HG03103 (cell line): Measurements from ENCODE around the gene KCNMB2.

ENCODE experiments used
- ATAC-seq: cut with Tn5 transposase; IDR thresholded peaks from one replicate; pipeline ENCODE4 v1.9.1; 2021; ENCODE audit warnings: low read depth; ENCODE audit not compliant: unreplicated experiment

KCNMB2 gene

DNA sequence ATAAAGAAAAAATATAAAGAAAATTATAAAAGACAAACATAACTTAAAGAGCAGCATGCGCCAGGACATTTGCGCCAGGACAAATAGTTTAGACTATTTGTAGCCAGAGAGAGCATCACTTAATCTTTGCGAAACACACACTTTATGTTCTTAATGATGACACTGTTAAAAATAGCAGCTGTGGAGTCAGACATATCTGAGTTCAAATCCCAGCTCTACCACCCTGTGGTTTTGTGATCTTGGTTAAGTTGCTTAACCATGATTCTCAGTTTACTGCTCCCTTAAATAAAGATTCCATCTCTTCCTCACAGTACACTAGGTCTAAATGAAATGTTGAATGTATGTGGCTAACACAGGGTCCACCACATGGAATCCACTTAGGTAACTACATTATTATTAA, 31.4 kb downstream of the KCNMB2 start:
- no peak for ATAC-seq

- no peak for ATAC-seq
These were observed 32.0 kb downstream of the KCNMB2 start for GRCh38 chr3:178568155-178568731.

GRCh38 chr3:178568911-178569310, 32.7 kb downstream of the KCNMB2 start:
- no peak for ATAC-seq

GRCh38 chr3:178569826-178570225, 33.6 kb downstream of the KCNMB2 start:
- no peak for ATAC-seq

DNA sequence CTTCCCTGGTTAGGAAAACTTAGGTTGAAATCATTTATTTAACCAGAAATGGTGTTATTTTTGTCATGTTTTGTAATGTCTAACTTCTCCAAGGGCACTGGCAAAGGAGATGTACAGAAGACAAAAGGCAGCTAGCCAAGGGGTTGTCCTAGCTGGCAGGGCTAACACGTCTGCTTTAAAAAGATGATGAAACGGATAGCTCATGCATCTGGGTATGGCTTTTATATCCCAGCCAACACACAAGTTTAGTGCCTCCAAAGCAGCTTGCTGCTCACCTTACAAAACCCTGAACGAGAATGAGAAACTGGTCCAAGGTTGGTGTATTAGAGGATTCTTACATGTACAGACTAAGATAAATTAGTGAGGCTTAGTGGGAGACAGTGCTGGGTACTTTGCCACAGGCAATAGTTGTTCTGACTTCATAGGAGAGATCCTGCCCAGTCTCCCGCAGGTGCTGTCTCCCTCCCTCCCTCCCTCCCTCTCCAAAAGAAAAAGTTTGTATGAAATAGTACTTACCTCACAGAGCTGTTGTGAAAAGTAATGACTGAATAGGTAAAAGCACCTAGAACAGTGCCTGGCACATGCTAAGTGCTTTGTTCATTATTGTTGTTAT, 47.8 kb downstream of the KCNMB2 start:
- no peak for ATAC-seq

DNA sequence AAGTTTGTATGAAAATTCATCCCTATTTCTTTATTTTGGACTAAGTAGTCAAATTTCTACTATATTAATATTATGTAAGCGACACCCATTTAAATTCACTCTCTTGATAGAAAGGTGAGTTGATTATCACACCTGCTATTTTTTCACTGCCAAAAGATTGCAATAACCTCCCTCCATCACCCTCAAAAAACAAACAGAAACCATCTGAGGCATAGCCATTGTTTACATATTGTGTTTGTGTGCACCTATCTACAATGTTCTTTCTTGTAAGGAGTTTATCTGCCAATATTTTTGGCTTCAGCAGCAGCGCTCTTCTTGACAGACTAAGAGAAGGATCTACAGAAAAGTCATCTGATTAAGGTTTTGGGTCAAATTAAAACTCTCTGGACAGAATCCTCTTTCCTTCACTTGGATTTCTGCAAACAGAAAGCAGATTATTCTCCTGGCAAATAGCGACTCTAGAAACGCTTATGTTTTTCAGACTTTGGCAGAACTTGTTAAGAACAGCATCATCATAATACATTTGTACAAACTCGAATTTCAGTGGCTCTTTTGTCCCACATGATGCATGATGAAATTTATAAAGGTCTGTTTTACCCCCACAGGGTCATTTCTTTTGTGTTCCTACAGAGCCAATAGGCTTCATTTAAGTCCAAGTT, 48.6 kb downstream of the KCNMB2 start:
- ATAC-seq, result no peak

GRCh38 chr3:178585454-178585853, 49.2 kb downstream of the KCNMB2 start:
- no peak for ATAC-seq

DNA sequence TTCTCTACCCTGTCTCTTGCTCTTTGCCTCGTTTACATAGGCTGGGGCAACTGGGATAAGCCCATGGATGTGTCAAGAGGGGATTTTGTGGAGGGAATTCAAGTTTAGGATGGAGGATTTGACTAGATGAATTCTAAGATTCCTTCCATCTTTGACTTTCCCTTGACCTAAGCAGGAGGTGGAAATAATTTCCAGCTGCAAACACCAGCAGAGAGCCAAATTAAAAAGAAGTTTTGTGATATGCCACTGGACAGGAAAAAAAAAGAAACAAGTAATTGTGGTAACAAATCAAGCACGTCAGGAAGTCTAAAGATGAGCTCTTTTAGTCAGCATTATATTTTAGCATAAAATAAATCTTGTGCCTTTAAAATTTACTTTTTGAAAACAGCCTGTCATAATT, 49.8 kb downstream of the KCNMB2 start:
- no peak for ATAC-seq

- no peak for ATAC-seq
These were observed 52.4 kb downstream of the KCNMB2 start for GRCh38 chr3:178588628-178589027.

DNA sequence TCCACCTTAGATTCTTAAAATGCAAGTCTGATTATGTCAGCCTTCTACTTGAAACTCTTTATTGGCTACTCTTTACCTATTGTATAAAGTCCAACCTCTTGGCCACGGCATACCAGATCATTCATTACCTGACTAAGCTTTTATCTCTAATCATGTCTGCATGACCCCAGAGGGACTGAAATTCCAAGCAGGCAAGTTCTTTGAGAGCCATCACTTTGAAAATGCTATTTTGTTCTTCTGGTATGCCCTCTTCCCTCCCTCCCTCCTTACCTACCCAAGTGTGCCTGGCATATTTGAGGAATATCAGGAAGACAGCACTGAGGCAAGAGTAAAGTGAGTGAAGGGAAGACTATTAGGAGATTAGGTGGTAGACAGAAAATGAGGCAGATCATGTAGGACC, 57.5 kb downstream of the KCNMB2 start:
- ATAC-seq, result no peak

DNA sequence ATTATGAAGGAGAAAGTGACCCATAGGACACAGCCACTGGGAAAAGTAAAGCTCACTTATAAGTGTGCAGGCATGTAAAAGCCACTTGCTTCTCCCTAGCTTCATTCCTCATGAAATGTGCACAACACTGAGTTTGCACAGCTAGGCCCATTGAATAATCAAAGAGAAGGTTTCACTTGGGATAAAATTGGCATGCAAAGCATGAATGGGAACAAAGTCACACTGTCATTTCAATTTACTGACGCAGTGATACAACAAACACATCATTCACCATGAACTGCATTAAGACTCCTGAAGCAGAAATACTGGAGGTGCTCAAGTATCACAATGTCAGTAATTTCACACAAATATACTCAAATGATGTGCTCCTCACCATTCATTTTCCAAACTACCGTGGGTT, 61.1 kb downstream of the KCNMB2 start:
- ATAC-seq, result no peak

DNA sequence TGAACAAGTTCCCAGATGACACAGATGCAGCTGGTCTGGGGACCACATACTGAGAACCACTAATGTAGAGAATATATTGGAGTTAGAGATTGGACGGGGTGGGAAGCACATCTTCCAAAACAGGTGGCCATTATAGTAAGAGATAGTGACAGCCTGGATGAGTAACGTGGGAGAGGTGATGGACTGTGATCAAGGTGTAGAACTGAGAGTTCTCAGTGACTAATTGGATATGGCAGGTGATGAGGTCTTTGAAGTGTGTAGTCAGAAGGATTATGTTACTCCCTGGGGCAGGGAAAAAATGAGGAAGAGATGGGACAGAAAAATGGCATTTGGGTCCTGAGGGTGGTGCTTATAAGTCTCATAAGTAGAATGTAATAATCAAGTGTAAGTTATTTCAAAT, 66.6 kb downstream of the KCNMB2 start:
- no peak for ATAC-seq

DNA sequence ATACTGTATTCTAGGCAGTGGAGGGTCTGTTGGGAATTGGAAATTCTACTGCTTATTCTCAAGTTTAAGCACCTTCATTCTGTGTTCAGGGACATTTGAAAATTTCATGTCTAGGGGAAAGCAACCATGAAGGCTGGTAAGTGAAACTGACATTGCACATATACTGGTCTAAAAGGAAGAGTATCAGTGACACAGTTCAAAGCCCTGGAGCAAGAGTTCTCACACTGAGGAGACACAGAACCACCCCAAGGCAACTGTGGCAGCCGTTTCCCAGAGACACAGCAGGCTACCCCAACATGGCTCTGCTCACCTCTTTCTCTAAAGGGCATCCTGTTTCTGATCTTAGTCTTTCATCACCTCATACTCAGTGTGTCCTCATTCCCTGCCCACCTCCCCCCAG, 67.5 kb downstream of the KCNMB2 start:
- ATAC-seq, result no peak

- no peak for ATAC-seq
These were observed 82.0 kb downstream of the KCNMB2 start for GRCh38 chr3:178618197-178618596.

- no peak for ATAC-seq
These were observed 82.7 kb downstream of the KCNMB2 start for GRCh38 chr3:178618896-178619295.

GRCh38 chr3:178623666-178624255, 87.5 kb downstream of the KCNMB2 start:
- no peak for ATAC-seq

DNA sequence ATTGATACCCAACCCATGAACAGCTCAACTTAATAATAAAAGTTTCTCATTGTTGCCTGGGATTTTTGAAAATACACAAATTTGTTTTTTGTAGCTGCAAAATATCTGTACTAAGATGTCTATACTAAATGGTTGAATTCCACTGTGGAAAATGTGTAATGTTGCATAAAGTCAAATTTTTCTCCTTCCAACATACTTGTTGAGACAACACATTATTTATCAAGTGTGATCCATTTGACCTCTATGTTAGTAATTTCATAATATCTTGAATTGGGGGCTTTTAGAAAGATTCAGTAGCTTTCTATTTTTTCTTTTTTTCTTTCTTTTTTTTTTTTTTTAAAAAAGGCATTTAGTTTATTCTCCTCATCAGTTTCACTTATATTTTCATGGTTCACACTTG, 88.0 kb downstream of the KCNMB2 start:
- no peak for ATAC-seq

DNA sequence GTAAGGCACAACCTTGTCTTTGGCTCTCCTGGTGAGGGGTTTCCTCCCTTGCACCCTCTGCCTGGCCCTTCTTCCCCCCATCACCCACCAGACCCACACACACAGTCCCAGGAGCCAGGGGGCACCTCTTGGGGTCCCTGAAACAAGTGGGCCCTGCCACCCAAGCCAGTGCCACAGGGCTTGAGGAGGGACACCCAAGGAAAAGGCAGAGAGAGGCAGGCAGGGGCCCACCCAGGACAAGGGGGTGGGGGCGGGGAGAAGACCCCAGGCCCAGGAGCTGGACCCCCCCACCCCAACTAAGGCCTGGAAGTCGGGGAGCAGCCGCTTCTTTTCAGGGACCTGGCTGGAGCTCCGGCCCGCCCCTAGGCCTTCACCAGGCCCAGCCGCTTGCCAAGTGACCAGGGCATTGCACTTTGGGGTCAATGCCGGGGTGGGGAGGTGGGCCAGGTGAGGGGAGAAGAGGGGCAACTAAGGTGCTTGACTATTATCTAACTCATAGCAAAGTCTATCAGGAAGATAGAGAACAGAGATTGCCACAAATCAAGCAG, 88.9 kb downstream of the KCNMB2 start:
- ATAC-seq, result no peak

DNA sequence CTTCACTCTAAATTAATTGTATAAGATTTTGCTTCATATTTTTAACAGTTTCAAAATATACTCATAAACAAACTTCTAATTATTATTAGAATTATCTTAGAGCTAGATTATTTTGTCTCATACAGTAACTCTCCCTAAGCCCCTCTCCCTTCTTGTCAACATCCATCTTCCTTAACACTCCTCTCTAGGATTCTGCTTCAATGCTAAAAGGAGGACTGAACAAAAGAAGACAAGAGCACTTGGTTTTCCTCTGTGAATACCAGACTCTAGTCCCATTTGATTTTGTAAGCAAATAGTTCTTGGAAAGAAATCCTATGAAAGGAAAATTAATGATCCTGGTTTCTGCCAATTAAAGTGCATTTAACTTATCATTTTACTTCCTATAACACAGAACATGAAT, 91.8 kb downstream of the KCNMB2 start:
- ATAC-seq, result no peak

- ATAC-seq, result no peak
These were observed 93.4 kb downstream of the KCNMB2 start for GRCh38 chr3:178629430-178630178.

- ATAC-seq, result no peak
These were observed 95.7 kb downstream of the KCNMB2 start for GRCh38 chr3:178631950-178632349.
